SK-N-MC (cell line): Measurements from ENCODE around the gene XRCC4.

Source experiments
- EZH2 ChIP-seq: fragments of 200-600 bp; sonication (generic); IDR thresholded peaks from one replicate; pipeline ENCODE4 v1.6.1; 2017; ENCODE audit warnings: antibody characterized with exemption
- FOXP2 ChIP-seq: optimal IDR thresholded peaks from 2 replicates; pipeline ENCODE3; 2011; ENCODE audit warnings: mild to moderate bottlenecking, moderate library complexity; ENCODE audit not compliant: insufficient read depth; ENCODE audit errors: extremely low read length, control extremely low read depth
- POLR2AphosphoS5 ChIP-seq: IDR thresholded peaks from 2 replicates; pipeline ENCODE4 v1.6.1; 2012; ENCODE audit warnings: mild to moderate bottlenecking, low read depth, low read length, borderline replicate concordance

GRCh38 chr5:83076742-83077661 is at the start of gene XRCC4, which contains the start of gene TMEM167A:
- TF ChIP-seq POLR2AphosphoS5, result peak; percentile 82
- no peak for TF ChIP-seq EZH2
- TF ChIP-seq FOXP2, result no peak
